HepG2 (cell line): Measurements from ENCODE around the gene AFG1L. TPM values are rescaled to one million over a fixed set of nuclear protein-coding genes. Genes with fewer than 3 reads are reported as not detected.

Experiments
- CCAR2 ChIP-seq: fragments of 200-400 bp; formaldehyde crosslinking; optimal IDR thresholded peaks from 2 replicates; pipeline ENCODE3; 2018; ENCODE audit warnings: low read depth, mild to moderate bottlenecking, low read length, moderate library complexity
- CEBPG ChIP-seq: IDR thresholded peaks from 2 replicates; pipeline ENCODE4 v1.6.1; 2016
- GATAD2A ChIP-seq: IDR thresholded peaks from 2 replicates; pipeline ENCODE4 v1.6.1; 2016
- GZF1 ChIP-seq: sonication (generic); formaldehyde crosslinking; IDR thresholded peaks from 2 replicates; pipeline ENCODE4 v1.5.1; 2020; ENCODE audit warnings: mild to moderate bottlenecking, missing genetic modification reagents
- KAT7 ChIP-seq: IDR thresholded peaks from 2 replicates; pipeline ENCODE4 v1.6.1; 2018; ENCODE audit warnings: borderline replicate concordance, missing compliant biosample characterization
- KLF11 ChIP-seq: IDR thresholded peaks from 2 replicates; pipeline ENCODE4 v1.6.1; 2016; ENCODE audit warnings: missing compliant biosample characterization
- MIXL1 ChIP-seq: IDR thresholded peaks from 2 replicates; pipeline ENCODE4 v1.6.1; 2016
- NR2C2 ChIP-seq: sonication (generic); formaldehyde crosslinking; IDR thresholded peaks from 2 replicates; pipeline ENCODE4 v1.4.0; 2020; ENCODE audit warnings: missing genetic modification reagents, mild to moderate bottlenecking, moderate library complexity, borderline replicate concordance
- RARA ChIP-seq: IDR thresholded peaks from 2 replicates; pipeline ENCODE4 v1.6.1; 2016; ENCODE audit warnings: missing genetic modification reagents, missing compliant biosample characterization
- REPIN1 ChIP-seq: sonication (generic); formaldehyde crosslinking; IDR thresholded peaks from 2 replicates; pipeline ENCODE4 v1.8.0; 2022; ENCODE audit warnings: missing genetic modification reagents, low read depth, mild to moderate bottlenecking, borderline replicate concordance
- RFX1 ChIP-seq: fragments of 450-650 bp; IDR thresholded peaks from 2 replicates; pipeline ENCODE4 v1.6.1; 2017
- RFX3 ChIP-seq: IDR thresholded peaks from 2 replicates; pipeline ENCODE4 v1.6.1; 2016; ENCODE audit warnings: missing biosample characterization, missing genetic modification reagents
- TBX3 ChIP-seq: fragments of 450-650 bp; IDR thresholded peaks from 2 replicates; pipeline ENCODE4 v1.6.1; 2017; ENCODE audit warnings: antibody characterized with exemption, mild to moderate bottlenecking, inconsistent platforms, borderline replicate concordance
- ZMYM3 ChIP-seq: sonication (generic); formaldehyde crosslinking; IDR thresholded peaks from 2 replicates; pipeline ENCODE4 v1.5.1; 2020; ENCODE audit warnings: mild to moderate bottlenecking, missing genetic modification reagents
- ZNF136 ChIP-seq: sonication (generic); formaldehyde crosslinking; IDR thresholded peaks from 2 replicates; pipeline ENCODE4 v1.8.1; 2022; ENCODE audit warnings: low read depth, mild to moderate bottlenecking, moderate library complexity, missing genetic modification reagents
- ZNF235 ChIP-seq: sonication (generic); formaldehyde crosslinking; IDR thresholded peaks from 2 replicates; pipeline ENCODE4 v1.8.1; 2023; ENCODE audit warnings: mild to moderate bottlenecking, missing genetic modification reagents, borderline replicate concordance
- ZNF256 ChIP-seq: sonication (generic); formaldehyde crosslinking; conservative IDR thresholded peaks from 2 replicates; pipeline ENCODE4 v1.4.0; 2020; ENCODE audit warnings: missing genetic modification reagents
- polyA plus RNA-seq, 8 experiments: library from polyadenylated mRNA; depleted of rRNA in 3 of 8; stranded (reverse) in 7 of 8; unstranded in 1 of 8; fragments of >200 nt; fragmentation: Illumina TruSeq in 4 of 8; extraction: Trizol in 4 of 8; gene quantifications; 2 replicates each; pipeline versions ENCODE4 v1.2.1 to v1.2.3, GENCODE V29; 2011 to 2016; ENCODE audit warnings: low read depth in 4 of 8, missing spikeins in 1 of 8, mixed read lengths in 1 of 8; ENCODE audit not compliant: insufficient read depth in 1 of 8
- total RNA-seq, 5 experiments: library from RNA; depleted of rRNA; stranded (reverse); fragments of >200 nt; fragmentation: Illumina TruSeq; extraction: Trizol; gene quantifications; 2 replicates each; pipeline ENCODE4 v1.2.3, GENCODE V29; 2016; ENCODE audit warnings: low read depth in 1 of 5
- TF ChIP-seq, protein P1 (sequence below): sonication (generic); formaldehyde crosslinking; IDR thresholded peaks from 2 replicates; pipeline ENCODE4 v1.4.0; 2020; ENCODE audit warnings: mild to moderate bottlenecking, missing genetic modification reagents
- TF ChIP-seq, protein P2 (sequence below): sonication (generic); formaldehyde crosslinking; IDR thresholded peaks from 2 replicates; pipeline ENCODE4 v1.4.0; 2020; ENCODE audit warnings: missing genetic modification reagents, mild to moderate bottlenecking, borderline replicate concordance
- TF ChIP-seq, protein P3 (sequence below): sonication (generic); formaldehyde crosslinking; IDR thresholded peaks from 2 replicates; pipeline ENCODE4 v1.8.0; 2022; ENCODE audit warnings: mild to moderate bottlenecking, missing genetic modification reagents, borderline replicate concordance
- TF ChIP-seq, protein P4 (sequence below): IDR thresholded peaks from 2 replicates; pipeline ENCODE4 v1.6.1; 2016; ENCODE audit warnings: mild to moderate bottlenecking, missing biosample characterization, missing genetic modification reagents
- TF ChIP-seq, protein P5 (sequence below): sonication (generic); formaldehyde crosslinking; IDR thresholded peaks from 2 replicates; pipeline ENCODE4 v1.5.0; 2020; ENCODE audit warnings: mild to moderate bottlenecking, missing genetic modification reagents, borderline replicate concordance

The AFG1L gene
- total and polyA plus RNA-seq, 2 of the 13 experiments (the other 11 are each of a cell fraction or from before 2014, with no cell fraction given) = 3.1 to 14.0 TPM

DNA sequence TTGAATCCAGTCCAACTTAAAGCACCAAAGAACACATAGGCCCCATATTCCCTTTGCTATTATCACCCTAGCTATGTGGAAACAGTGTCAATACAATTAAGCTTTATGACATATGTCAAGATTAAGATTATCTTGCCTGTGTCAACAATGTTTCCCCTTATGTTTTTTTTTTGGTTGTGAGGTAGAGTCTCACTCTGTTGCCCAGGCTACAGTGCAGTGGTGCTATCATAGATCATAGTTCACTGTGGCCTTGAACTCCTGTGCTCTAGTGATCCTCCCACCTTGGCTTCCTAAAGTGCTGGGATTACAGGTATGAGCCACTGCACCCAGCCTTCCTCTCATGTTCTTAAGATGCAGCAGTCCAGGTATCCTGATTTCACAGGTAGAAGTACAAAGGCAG, 17.8 kb downstream of the AFG1L start (continued):
- TF ChIP-seq CEBPG = no peak
- TF ChIP-seq, protein P1, sequence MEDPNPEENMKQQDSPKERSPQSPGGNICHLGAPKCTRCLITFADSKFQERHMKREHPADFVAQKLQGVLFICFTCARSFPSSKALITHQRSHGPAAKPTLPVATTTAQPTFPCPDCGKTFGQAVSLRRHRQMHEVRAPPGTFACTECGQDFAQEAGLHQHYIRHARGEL = no peak
- TF ChIP-seq NR2C2 (CRISPR knock-in tag) = peak; percentile 47; the same call in 1 of the 2 replicates
- TF ChIP-seq TBX3 = 0 out of 2 replicates have a peak, but pooled peaks have one; percentile 32
- no peak for TF ChIP-seq CCAR2
- TF ChIP-seq KAT7 (CRISPR knock-in tag) = no peak
- TF ChIP-seq ZNF235 (CRISPR knock-in tag) = no peak
- TF ChIP-seq ZNF256 = no peak
- TF ChIP-seq KLF11 (CRISPR knock-in tag) = no peak
- peak; percentile 56; the same call in 1 of the 2 replicates for TF ChIP-seq ZMYM3 (CRISPR knock-in tag)
- TF ChIP-seq ZNF136 (CRISPR knock-in tag) = no peak
- no peak for TF ChIP-seq GZF1 (CRISPR knock-in tag)
- TF ChIP-seq, protein P2, sequence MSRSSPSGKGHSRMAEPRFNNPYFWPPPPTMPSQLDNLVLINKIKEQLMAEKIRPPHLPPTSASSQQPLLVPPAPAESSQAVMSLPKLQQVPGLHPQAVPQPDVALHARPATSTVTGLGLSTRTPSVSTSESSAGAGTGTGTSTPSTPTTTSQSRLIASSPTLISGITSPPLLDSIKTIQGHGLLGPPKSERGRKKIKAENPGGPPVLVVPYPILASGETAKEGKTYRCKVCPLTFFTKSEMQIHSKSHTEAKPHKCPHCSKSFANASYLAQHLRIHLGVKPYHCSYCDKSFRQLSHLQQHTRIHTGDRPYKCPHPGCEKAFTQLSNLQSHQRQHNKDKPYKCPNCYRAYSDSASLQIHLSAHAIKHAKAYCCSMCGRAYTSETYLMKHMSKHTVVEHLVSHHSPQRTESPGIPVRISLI (CRISPR knock-in tag) = peak; percentile 78; the same call in 1 of the 2 replicates
- TF ChIP-seq RARA (CRISPR knock-in tag) = peak; percentile 84
- TF ChIP-seq, protein P3, sequence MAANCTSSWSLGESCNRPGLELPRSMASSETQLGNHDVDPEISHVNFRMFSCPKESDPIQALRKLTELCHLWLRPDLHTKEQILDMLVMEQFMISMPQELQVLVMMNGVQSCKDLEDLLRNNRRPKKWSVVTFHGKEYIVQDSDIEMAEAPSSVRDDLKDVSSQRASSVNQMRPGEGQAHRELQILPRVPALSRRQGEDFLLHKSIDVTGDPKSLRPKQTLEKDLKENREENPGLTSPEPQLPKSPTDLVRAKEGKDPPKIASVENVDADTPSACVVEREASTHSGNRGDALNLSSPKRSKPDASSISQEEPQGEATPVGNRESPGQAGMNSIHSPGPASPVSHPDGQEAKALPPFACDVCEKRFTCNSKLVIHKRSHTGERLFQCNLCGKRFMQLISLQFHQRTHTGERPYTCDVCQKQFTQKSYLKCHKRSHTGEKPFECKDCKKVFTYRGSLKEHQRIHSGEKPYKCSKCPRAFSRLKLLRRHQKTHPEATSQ (CRISPR knock-in tag) = no peak
- peak; percentile 49; the same call in 1 of the 2 replicates for TF ChIP-seq RFX3 (CRISPR knock-in tag)
- TF ChIP-seq GATAD2A (CRISPR knock-in tag) = peak; percentile 36; the same call in 1 of the 2 replicates
- TF ChIP-seq REPIN1 (CRISPR knock-in tag) = 0 out of 2 replicates have a peak, but pooled peaks have one; percentile 38
- TF ChIP-seq, protein P4, sequence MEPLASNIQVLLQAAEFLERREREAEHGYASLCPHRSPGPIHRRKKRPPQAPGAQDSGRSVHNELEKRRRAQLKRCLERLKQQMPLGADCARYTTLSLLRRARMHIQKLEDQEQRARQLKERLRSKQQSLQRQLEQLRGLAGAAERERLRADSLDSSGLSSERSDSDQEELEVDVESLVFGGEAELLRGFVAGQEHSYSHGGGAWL (CRISPR knock-in tag) = no peak
- TF ChIP-seq MIXL1 (CRISPR knock-in tag) = no peak
- TF ChIP-seq RFX1 = peak; percentile 76
- TF ChIP-seq, protein P5, sequence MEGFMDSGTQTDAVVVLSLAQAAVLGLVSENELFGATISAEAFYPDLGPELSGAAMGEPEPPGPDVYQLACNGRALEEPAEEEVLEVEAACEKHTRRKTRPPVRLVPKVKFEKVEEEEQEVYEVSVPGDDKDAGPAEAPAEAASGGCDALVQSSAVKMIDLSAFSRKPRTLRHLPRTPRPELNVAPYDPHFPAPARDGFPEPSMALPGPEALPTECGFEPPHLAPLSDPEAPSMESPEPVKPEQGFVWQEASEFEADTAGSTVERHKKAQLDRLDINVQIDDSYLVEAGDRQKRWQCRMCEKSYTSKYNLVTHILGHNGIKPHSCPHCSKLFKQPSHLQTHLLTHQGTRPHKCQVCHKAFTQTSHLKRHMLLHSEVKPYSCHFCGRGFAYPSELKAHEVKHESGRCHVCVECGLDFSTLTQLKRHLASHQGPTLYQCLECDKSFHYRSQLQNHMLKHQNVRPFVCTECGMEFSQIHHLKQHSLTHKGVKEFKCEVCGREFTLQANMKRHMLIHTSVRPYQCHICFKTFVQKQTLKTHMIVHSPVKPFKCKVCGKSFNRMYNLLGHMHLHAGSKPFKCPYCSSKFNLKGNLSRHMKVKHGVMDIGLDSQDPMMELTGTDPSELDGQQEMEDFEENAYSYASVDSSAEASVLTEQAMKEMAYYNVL (CRISPR knock-in tag) = no peak
